HepG2 (cell line): ENCODE measurements around the gene ARHGEF37. TPM values are rescaled to one million over a fixed set of nuclear protein-coding genes. Genes with fewer than 3 reads are reported as not detected.

ENCODE experiments used
- ATAC-seq: fragments of 200-7000 bp; cut with Tn5 transposase; 3 replicates; pipeline ENCODE4 v1.9.1; 2020; ENCODE audit warnings: mild to moderate bottlenecking, moderate library complexity
- BruUV-seq: library from RNA; stranded (reverse); fragments of 400-500 nt; replicated peaks from 2 replicates; lab custom pipeline; 2021; lab: Mats Ljungman, UMichigan
- CTCF ChIA-PET: fragments of 300-600 bp; formaldehyde crosslinking; extraction: SDS; loops from one replicate; lab custom pipeline; 2021; ENCODE audit warnings: low total read pairs, inconsistent platforms, low intra/inter-chr PET ratio; lab: Yijun Ruan, JAX
- POLR2A ChIA-PET: fragments of 350-600 bp; sonication (Branson Sonifier 250); formaldehyde crosslinking; loops from one replicate; lab custom pipeline; 2020; ENCODE audit warnings: antibody characterized with exemption, inconsistent platforms; lab: Yijun Ruan, JAX
- DNase-seq: peaks from one replicate; pipeline ENCODE4 v3.0.0-alpha.2; 2015; ENCODE audit warnings: low spot score
- FAIRE-seq: peaks from 3 replicates; lab custom pipeline; 2011; peaks lifted over from hg19 to GRCh38; lab: Jason Lieb, UNC
- H2AFZ ChIP-seq: one replicate; pipeline ENCODE4 v1.6.1; 2011; ENCODE audit warnings: low read length, inconsistent platforms
- H3K27ac ChIP-seq: fragments of 300-600 bp; 3 replicates; pipeline ENCODE4 v1.8.0; 2011; ENCODE audit warnings: mixed run types, mild to moderate bottlenecking, mixed read lengths, low read length, inconsistent platforms; ENCODE audit not compliant: insufficient read depth; ENCODE audit errors: extremely low read length
- H3K27me3 ChIP-seq, 2 experiments: fragments of 200-600 bp in 1 of 2; 2 replicates in 1 of 2; 3 replicates in 1 of 2; pipeline versions ENCODE4 v1.6.0 to v1.8.0; 2011; ENCODE audit warnings: low read length in 2 of 2, mild to moderate bottlenecking in 2 of 2, moderate library complexity in 2 of 2, inconsistent platforms in 1 of 2; ENCODE audit not compliant: insufficient read depth in 2 of 2, control insufficient read depth in 1 of 2
- H3K36me3 ChIP-seq, 2 experiments: fragments of 200-600 bp in 1 of 2; replicated peaks in 1 of 2; 2 replicates in 1 of 2; 3 replicates in 1 of 2; pipeline versions ENCODE4 v1.5.1 to v1.8.0; 2011; ENCODE audit warnings: low read length in 2 of 2, inconsistent platforms in 1 of 2; ENCODE audit not compliant: insufficient read depth in 2 of 2, control insufficient read depth in 1 of 2
- H3K4me1 ChIP-seq: 2 replicates; pipeline ENCODE4 v1.5.1; 2012; ENCODE audit warnings: low read length, inconsistent platforms; ENCODE audit not compliant: insufficient read depth
- H3K4me2 ChIP-seq: 2 replicates; pipeline ENCODE4 v1.6.0; 2011; ENCODE audit warnings: low read depth, low read length, inconsistent platforms
- H3K4me3 ChIP-seq, 3 experiments: fragments of 200-600 bp in 1 of 3; sonication (generic), shearing (Covaris generic) in 1 of 3; replicated peaks in 1 of 3; 2 replicates each; pipeline ENCODE4 v1.5.1; 2011 to 2016; ENCODE audit warnings: low read length in 3 of 3, inconsistent platforms in 2 of 3, low read depth in 2 of 3, mild to moderate bottlenecking in 2 of 3, control low read depth in 1 of 3, mixed read lengths in 1 of 3; ENCODE audit not compliant: insufficient read depth in 1 of 3
- H3K79me2 ChIP-seq: one replicate; pipeline ENCODE4 v1.6.1; 2011; ENCODE audit warnings: low read length, inconsistent platforms; ENCODE audit not compliant: insufficient read depth
- H3K9ac ChIP-seq: 2 replicates; pipeline ENCODE4 v1.6.0; 2011; ENCODE audit warnings: mild to moderate bottlenecking, low read depth, low read length, inconsistent platforms; ENCODE audit not compliant: insufficient read depth
- H3K9me3 ChIP-seq: 2 replicates; pipeline ENCODE4 v1.5.1; 2012; ENCODE audit warnings: mild to moderate bottlenecking, low read length
- H4K20me1 ChIP-seq: 2 replicates; pipeline ENCODE4 v1.6.0; 2011; ENCODE audit warnings: inconsistent platforms, mild to moderate bottlenecking, low read length, moderate library complexity; ENCODE audit not compliant: insufficient read depth
- HOXA7 ChIP-seq: sonication (generic); formaldehyde crosslinking; IDR thresholded peaks from 2 replicates; pipeline ENCODE4 v1.8.1; 2022; ENCODE audit warnings: mild to moderate bottlenecking, missing genetic modification reagents, moderate library complexity
- KAT2B ChIP-seq: fragments of 150-350 bp; IDR thresholded peaks from 2 replicates; pipeline ENCODE4 v1.6.1; 2014; ENCODE audit warnings: low read depth, low read length, borderline replicate concordance
- KDM5B ChIP-seq: sonication (generic); formaldehyde crosslinking; IDR thresholded peaks from 2 replicates; pipeline ENCODE4 v1.4.0; 2020; ENCODE audit warnings: missing genetic modification reagents, mild to moderate bottlenecking, borderline replicate concordance
- PBX2 ChIP-seq: IDR thresholded peaks from 2 replicates; pipeline ENCODE4 v1.6.1; 2016; ENCODE audit warnings: control low read depth
- PHB2 ChIP-seq: fragments of 450-650 bp; IDR thresholded peaks from 2 replicates; pipeline ENCODE4 v1.6.1; 2018; ENCODE audit not compliant: partially characterized antibody
- TEF ChIP-seq: sonication (generic); formaldehyde crosslinking; IDR thresholded peaks from 2 replicates; pipeline ENCODE4 v1.5.0; 2020; ENCODE audit warnings: missing genetic modification reagents
- ZFP90 ChIP-seq: sonication (generic); formaldehyde crosslinking; IDR thresholded peaks from 2 replicates; pipeline ENCODE4 v1.8.0; 2022; ENCODE audit warnings: missing genetic modification reagents, mild to moderate bottlenecking, inconsistent platforms, borderline replicate concordance
- ZNF275 ChIP-seq: sonication (generic); formaldehyde crosslinking; IDR thresholded peaks from 2 replicates; pipeline ENCODE4 v1.8.0; 2022; ENCODE audit warnings: missing genetic modification reagents, mild to moderate bottlenecking, inconsistent platforms, borderline replicate concordance
- ZNF292 ChIP-seq: sonication (generic); formaldehyde crosslinking; IDR thresholded peaks from 2 replicates; pipeline ENCODE4 v1.8.1; 2022; ENCODE audit warnings: mild to moderate bottlenecking, low read depth, missing genetic modification reagents, borderline replicate concordance
- ZNF569 ChIP-seq: sonication (generic); formaldehyde crosslinking; IDR thresholded peaks from 2 replicates; pipeline ENCODE4 v1.5.0; 2020; ENCODE audit warnings: mild to moderate bottlenecking, missing genetic modification reagents, moderate library complexity, borderline replicate concordance
- ZNF572 ChIP-seq: sonication (generic); formaldehyde crosslinking; IDR thresholded peaks from 2 replicates; pipeline ENCODE4 v1.5.1; 2020; ENCODE audit warnings: mild to moderate bottlenecking, missing genetic modification reagents
- WGBS: methylation state at CpG from one replicate; pipeline ENCODE4 v1.1.6; 2017; ENCODE audit warnings: low lambda C conversion rate; 5-methylcytosine and 5-hydroxymethylcytosine counted together
- in situ Hi-C: cut with HindIII; loops from 2 replicates; pipeline ENCODE4 v1.10.0; 2017; ENCODE audit warnings: low pct_unique_long_range_greater_than_20kb; ENCODE audit not compliant: extremely low pct_ligation_motif_present
- intact Hi-C: fragments of 100-400 bp; cut with micrococcal nuclease; formaldehyde crosslinking; loops from one replicate; pipeline ENCODE4 v1.10.0; 2022; ENCODE audit not compliant: unreplicated experiment
- polyA plus RNA-seq, 8 experiments: library from polyadenylated mRNA; depleted of rRNA in 3 of 8; stranded (reverse) in 7 of 8; unstranded in 1 of 8; fragments of >200 nt; fragmentation: Illumina TruSeq in 4 of 8; extraction: Trizol in 4 of 8; gene quantifications; 2 replicates each; pipeline versions ENCODE4 v1.2.1 to v1.2.3, GENCODE V29; 2011 to 2016; ENCODE audit warnings: low read depth in 4 of 8, missing spikeins in 1 of 8, mixed read lengths in 1 of 8; ENCODE audit not compliant: insufficient read depth in 1 of 8
- total RNA-seq, 5 experiments: library from RNA; depleted of rRNA; stranded (reverse); fragments of >200 nt; fragmentation: Illumina TruSeq; extraction: Trizol; gene quantifications; 2 replicates each; pipeline ENCODE4 v1.2.3, GENCODE V29; 2016; ENCODE audit warnings: low read depth in 1 of 5
- TF ChIP-seq, protein P1 (sequence below): sonication (generic); formaldehyde crosslinking; IDR thresholded peaks from 2 replicates; pipeline ENCODE4 v1.5.0; 2020; ENCODE audit warnings: mild to moderate bottlenecking, missing genetic modification reagents, borderline replicate concordance
- TF ChIP-seq, protein P2 (sequence below): IDR thresholded peaks from 2 replicates; pipeline ENCODE4 v1.6.1; 2016; ENCODE audit warnings: low read depth, borderline replicate concordance
- TF ChIP-seq, protein P3 (sequence below): sonication (generic); formaldehyde crosslinking; IDR thresholded peaks from 2 replicates; pipeline ENCODE4 v1.5.0; 2020; ENCODE audit warnings: mild to moderate bottlenecking, missing genetic modification reagents

The ARHGEF37 gene
- total and polyA plus RNA-seq, 2 of the 13 experiments (the other 11 are each of a cell fraction or from before 2014, with no cell fraction given): 0.18 to 0.27 TPM

DNA sequence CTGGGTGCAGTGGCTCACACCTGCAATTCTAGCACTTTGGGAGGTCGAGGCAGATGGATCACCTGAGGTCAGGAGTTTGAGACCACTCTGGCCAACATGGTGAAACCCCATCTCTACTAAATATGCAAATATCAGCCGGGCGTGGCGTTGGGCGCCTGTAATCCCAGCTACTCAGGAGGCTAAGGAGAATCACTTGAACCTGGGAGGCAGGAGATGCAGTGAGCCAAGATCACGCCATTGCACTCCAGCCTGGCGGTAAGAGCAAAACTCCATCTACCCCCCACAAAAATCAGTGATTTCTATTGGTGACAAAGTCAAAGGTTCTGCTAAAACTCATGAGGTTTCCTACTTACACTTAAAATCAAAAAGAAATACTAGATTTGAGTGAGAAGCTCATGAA lies 48.9 kb upstream of the ARHGEF37 start:
- FAIRE-seq: no peak
- TF ChIP-seq KDM5B (CRISPR knock-in tag) (no peak), PHB2 (no peak), ZNF569 (CRISPR knock-in tag) (no peak), HOXA7 (CRISPR knock-in tag) (no peak), ZNF572 (CRISPR knock-in tag) (no peak), ZFP90 (CRISPR knock-in tag) (no peak), ZNF275 (CRISPR knock-in tag) (no peak), TEF (CRISPR knock-in tag) (no peak), ZNF292 (no peak), KAT2B (no peak), PBX2 (CRISPR knock-in tag) (no peak)
- TF ChIP-seq, protein P1, sequence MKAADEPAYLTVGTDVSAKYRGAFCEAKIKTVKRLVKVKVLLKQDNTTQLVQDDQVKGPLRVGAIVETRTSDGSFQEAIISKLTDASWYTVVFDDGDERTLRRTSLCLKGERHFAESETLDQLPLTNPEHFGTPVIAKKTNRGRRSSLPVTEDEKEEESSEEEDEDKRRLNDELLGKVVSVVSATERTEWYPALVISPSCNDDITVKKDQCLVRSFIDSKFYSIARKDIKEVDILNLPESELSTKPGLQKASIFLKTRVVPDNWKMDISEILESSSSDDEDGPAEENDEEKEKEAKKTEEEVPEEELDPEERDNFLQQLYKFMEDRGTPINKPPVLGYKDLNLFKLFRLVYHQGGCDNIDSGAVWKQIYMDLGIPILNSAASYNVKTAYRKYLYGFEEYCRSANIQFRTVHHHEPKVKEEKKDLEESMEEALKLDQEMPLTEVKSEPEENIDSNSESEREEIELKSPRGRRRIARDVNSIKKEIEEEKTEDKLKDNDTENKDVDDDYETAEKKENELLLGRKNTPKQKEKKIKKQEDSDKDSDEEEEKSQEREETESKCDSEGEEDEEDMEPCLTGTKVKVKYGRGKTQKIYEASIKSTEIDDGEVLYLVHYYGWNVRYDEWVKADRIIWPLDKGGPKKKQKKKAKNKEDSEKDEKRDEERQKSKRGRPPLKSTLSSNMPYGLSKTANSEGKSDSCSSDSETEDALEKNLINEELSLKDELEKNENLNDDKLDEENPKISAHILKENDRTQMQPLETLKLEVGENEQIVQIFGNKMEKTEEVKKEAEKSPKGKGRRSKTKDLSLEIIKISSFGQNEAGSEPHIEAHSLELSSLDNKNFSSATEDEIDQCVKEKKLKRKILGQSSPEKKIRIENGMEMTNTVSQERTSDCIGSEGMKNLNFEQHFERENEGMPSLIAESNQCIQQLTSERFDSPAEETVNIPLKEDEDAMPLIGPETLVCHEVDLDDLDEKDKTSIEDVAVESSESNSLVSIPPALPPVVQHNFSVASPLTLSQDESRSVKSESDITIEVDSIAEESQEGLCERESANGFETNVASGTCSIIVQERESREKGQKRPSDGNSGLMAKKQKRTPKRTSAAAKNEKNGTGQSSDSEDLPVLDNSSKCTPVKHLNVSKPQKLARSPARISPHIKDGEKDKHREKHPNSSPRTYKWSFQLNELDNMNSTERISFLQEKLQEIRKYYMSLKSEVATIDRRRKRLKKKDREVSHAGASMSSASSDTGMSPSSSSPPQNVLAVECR (CRISPR knock-in tag): no peak
- TF ChIP-seq, protein P2, sequence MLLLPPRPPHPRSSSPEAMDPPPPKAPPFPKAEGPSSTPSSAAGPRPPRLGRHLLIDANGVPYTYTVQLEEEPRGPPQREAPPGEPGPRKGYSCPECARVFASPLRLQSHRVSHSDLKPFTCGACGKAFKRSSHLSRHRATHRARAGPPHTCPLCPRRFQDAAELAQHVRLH (CRISPR knock-in tag): no peak
- TF ChIP-seq, protein P3, sequence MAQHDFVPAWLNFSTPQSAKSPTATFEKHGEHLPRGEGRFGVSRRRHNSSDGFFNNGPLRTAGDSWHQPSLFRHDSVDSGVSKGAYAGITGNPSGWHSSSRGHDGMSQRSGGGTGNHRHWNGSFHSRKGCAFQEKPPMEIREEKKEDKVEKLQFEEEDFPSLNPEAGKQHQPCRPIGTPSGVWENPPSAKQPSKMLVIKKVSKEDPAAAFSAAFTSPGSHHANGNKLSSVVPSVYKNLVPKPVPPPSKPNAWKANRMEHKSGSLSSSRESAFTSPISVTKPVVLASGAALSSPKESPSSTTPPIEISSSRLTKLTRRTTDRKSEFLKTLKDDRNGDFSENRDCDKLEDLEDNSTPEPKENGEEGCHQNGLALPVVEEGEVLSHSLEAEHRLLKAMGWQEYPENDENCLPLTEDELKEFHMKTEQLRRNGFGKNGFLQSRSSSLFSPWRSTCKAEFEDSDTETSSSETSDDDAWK: no peak

More for the DNA sequence above, 48.9 kb upstream of the ARHGEF37 start:
- 97% methylated on average over 7 of the region's 7 CpGs for WGBS
- Histone ChIP-seq H3K4me2 (no peak overlapping the region), H3K4me1 (peaks cover 36% of the 10 kb centered on the region), H3K9me3 (no peaks in the 10 kb centered on the region), H3K4me3 (no peak overlapping the region), H3K9ac (no peak overlapping the region), H3K27ac (no peak overlapping the region), H3K79me2 (peaks cover 99% of the 10 kb centered on the region), H3K27me3 (no peaks in the 10 kb centered on the region), H3K36me3 (peaks cover 4 to 39% of the 10 kb centered on the region in 2 experiments; a peak in 4 of 5 replicates), H4K20me1 (peaks cover 81% of the 10 kb centered on the region), H2AFZ (no peak overlapping the region)
- DNase-seq (no peak), ATAC-seq (no peak)
- CTCF ChIA-PET: no interaction called here
- POLR2A ChIA-PET: no interaction called here
- BruUV-seq: no TSS peak
- intact Hi-C loops: no loop called here
- in situ Hi-C loops: no loop called here
